Spleen (tissue), 7 donors: ENCODE data around the gene GNPTG.

Source experiments
- POLR2A ChIP-seq, 3 donors: fragments of 450-650 bp; IDR thresholded peaks; one replicate each; pipeline ENCODE4 v1.5.1; 2017; ENCODE audit warnings: antibody characterized with exemption in 3 of 3, mild to moderate bottlenecking in 1 of 3
- POLR2AphosphoS5 ChIP-seq, 3 donors: sonication (generic); formaldehyde crosslinking; IDR thresholded peaks; one replicate each; pipeline ENCODE4 v1.5.1; 2017; ENCODE audit warnings: antibody characterized with exemption in 3 of 3
- TF ChIP-seq, protein P1 (sequence below), 11 experiments: fragments of 200-600 bp in 7 of 11; fragments of 450-650 bp in 4 of 11; sonication (generic) in 4 of 11; IDR thresholded peaks in 8 of 11; conservative IDR thresholded peaks in 3 of 11; 1 replicate in 7 of 11; 2 replicates in 4 of 11; pipeline versions ENCODE4 v1.4.0 to v1.8.0; 2016 to 2021; ENCODE audit warnings: antibody characterized with exemption in 11 of 11, inconsistent platforms in 4 of 11, mild to moderate bottlenecking in 1 of 11
- donor health status: DM: no; HTN: no; CAD: no; lungs with moderate emphysema.
- donor health status: DM: no; HTN: no; CAD: no.
- donor health status: DM: no; HTN: no; CAD: no.

DNA sequence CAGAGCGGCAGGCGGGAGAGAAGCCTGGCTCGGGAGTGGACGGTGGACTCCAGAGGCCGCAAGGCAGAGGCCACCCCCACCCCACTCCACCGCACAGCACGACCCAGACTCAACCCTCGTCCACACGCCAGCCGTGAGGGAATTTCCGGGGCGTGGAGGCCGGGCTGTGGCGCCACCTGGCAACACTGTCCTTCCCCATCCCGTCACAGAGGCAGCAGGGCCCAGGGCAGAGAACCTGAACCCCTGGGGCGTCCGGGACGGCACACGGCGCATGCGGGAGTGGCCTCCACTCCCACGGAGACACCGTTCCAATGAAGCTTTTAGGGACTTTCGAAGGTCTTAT, 23.5 kb downstream of the GNPTG start:
- TF ChIP-seq, protein P1, sequence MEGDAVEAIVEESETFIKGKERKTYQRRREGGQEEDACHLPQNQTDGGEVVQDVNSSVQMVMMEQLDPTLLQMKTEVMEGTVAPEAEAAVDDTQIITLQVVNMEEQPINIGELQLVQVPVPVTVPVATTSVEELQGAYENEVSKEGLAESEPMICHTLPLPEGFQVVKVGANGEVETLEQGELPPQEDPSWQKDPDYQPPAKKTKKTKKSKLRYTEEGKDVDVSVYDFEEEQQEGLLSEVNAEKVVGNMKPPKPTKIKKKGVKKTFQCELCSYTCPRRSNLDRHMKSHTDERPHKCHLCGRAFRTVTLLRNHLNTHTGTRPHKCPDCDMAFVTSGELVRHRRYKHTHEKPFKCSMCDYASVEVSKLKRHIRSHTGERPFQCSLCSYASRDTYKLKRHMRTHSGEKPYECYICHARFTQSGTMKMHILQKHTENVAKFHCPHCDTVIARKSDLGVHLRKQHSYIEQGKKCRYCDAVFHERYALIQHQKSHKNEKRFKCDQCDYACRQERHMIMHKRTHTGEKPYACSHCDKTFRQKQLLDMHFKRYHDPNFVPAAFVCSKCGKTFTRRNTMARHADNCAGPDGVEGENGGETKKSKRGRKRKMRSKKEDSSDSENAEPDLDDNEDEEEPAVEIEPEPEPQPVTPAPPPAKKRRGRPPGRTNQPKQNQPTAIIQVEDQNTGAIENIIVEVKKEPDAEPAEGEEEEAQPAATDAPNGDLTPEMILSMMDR (IDR thresholded peaks at IDR 0.05 in 8 of 11, conservative IDR thresholded peaks at IDR 0.05 in 3 of 11): no peak
- no peak for TF ChIP-seq POLR2AphosphoS5 (IDR thresholded peaks at IDR 0.05)
- no peak for TF ChIP-seq POLR2A (IDR thresholded peaks at IDR 0.05)
